ENCODE results near the gene GFOD2. TPM values are rescaled to one million over a fixed set of nuclear protein-coding genes. Genes with fewer than 3 reads are reported as not detected.
"Not testable (repeated sequence)": the region's sequence is repeated elsewhere in the genome, so short reads cannot be mapped to it uniquely, and the experiment has no call there.

GFOD2 gene
- polyA plus RNA-seq, 3 donors = 8.7 to 13.3 (median 13.1) TPM

DNA sequence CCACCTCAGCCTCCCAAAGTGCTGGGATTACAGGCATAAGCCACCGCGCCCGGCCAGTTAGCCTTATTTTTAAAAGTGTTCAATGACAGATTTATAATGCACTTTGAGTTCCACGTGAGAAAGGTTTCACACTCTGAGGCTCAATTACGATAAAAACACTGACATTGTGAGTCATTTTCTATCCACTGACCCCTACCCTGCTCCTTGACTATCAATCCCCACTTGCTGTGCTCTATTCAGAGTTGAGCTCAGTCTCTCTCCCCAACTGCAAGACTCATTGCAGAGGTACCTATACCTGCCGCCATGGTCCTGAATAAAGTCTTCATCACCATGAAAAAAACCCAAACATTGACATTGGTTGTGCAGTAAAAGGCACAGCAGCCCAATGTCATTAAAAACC lies 8.5 kb downstream of the GFOD2 start:
- 89 to 95% (median 93%) methylated on average over 6 of the region's 6 CpGs for WGBS, 3 donors
- H3K27ac ChIP-seq (ENCODE audit: low read depth, low read length) = no peak overlapping the region

GRCh38 chr16:67709050-67709449 lies 10.1 kb downstream of the GFOD2 start:
- H3K27ac ChIP-seq (ENCODE audit: low read depth, low read length) = no peak overlapping the region
- 92 to 96% (median 96%) methylated on average over 1 of the region's 1 CpG for WGBS, 3 donors

DNA sequence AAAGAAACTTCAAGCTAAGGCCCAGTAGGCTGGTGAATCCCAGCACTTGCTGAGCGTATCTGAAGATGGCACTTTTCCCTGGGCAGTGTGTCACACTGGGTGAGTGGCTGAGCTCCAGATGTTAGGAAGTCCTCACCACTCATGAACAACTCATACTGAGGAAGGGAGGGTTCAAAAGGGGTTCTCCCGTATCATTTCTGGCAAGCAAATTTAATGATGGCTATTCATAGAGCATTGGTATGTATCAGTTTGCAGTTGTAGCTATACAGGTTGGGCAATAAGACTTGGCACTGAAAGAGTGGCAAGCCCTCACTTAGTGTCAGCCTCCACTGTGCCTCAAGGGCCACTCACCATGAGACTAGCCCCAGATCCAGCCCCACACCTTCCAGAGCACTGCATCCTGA lies 10.7 kb downstream of the GFOD2 start:
- no peak overlapping the region for H3K27ac ChIP-seq (ENCODE audit: low read depth, low read length)
- WGBS, 3 donors = 54 to 85% (median 63%) methylated on average over 2 of the region's 2 CpGs

DNA sequence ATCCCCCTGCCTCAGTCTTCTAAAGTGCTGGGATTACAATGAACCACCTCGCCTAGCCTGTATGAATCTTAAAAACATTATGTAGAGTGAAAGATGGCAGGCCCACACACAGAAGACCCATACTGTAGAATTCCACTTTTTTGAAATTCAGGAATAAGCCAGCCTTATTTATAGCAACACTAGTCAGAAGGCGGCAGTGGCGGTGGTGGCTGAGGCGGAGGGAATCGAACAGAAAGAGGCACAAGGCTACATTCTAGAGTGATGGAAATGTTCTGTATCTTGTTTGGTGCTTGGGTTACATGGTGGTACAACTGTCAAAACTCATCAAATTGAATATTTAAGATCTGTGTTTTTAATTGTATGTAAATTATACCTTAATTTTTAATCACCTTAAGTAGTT lies 11.3 kb downstream of the GFOD2 start:
- H3K27ac ChIP-seq (ENCODE audit: low read depth, low read length) = no peak overlapping the region
- 97% methylated on average over 5 of the region's 5 CpGs for WGBS, 3 donors

DNA sequence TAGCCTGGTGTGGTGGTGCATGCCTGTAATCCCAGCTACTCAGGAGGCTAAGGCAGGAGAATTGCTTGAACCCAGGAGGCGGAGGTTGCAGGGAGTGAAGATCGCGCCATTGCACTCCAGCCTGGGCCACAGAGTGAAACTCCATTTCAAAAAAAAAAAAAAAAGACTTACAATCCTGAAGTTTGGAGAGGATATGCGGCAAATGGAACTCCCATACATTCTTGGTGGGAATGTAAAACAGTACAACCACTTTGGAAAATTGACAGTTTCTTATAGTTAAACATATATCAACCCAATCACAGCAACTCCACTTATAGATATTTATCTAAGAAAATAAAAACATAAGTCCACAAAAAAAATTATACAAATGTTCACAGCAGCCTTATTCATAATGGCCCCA lies 11.9 kb downstream of the GFOD2 start:
- WGBS, 3 donors = 88 to 99% (median 96%) methylated on average over 4 of the region's 4 CpGs
- H3K27ac ChIP-seq (ENCODE audit: low read depth, low read length) = no peak overlapping the region

DNA sequence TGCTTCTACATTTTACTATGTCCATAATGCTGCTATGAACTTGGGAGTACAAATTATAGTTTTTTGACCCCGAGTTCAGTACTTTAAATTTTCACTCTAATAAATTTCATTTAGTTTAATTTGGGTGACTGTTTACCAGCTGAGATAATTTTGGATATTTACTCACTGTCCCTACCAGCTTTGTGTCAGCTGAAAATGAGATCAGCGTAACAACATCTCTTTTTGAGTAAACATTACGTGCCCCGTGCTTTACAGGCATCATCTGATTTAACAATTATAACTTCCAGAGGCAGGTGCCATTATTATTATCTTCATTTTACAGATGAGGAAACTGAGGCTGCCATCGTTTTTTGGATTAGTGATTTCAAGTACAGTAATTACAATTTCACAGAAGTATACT lies 15.0 kb downstream of the GFOD2 start:
- WGBS, 3 donors = 80 to 91% (median 90%) methylated on average over 5 of the region's 5 CpGs
- no peak overlapping the region for H3K27ac ChIP-seq (ENCODE audit: low read depth, low read length)

DNA sequence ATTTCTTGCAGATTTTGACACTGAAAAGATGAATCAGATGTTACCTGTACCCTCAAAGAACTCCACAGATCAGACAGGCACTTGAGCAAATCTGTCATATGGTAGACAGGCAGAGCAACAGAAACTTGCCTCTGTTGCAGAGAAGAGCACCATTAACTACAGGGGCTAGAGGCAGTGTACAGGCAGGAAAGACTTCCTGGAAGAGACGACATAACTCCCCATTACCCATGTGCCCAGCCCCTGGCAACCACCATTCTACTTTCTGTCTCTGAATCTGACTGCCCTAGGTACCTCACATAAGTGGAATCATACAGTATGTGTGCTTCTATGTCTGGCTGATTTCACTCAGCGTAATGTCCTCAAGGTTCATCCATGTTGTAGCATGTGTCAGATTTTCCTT lies 15.5 kb downstream of the GFOD2 start:
- 63 to 77% (median 72%) methylated on average over 2 of the region's 2 CpGs for WGBS, 3 donors
- no peak overlapping the region for H3K27ac ChIP-seq (ENCODE audit: low read depth, low read length)

GRCh38 chr16:67702130-67702529 lies 17.0 kb downstream of the GFOD2 start:
- WGBS, 3 donors = 94 to 95% (median 95%) methylated on average over 4 of the region's 4 CpGs
- no peak overlapping the region for H3K27ac ChIP-seq (ENCODE audit: low read depth, low read length)

DNA sequence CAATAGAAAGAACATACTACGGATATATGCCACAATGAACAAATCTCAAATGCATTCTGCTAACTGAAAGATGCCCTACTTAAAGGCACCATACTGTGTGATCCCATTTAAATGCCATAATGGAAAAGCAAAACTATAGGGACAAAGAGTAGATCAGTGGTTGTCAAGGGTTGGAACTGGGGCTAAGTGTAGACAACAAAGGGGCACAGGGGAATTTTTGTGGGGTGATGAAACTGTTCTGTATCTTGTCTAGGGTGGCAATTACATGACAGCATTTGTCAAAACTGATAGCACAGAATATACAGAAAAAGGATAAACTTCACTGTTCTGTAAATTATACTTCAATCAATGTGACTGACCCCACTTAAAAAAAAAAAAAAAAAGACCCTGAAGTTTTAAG lies 17.7 kb downstream of the GFOD2 start:
- 89 to 93% (median 89%) methylated on average over 1 of the region's 1 CpG for WGBS, 3 donors
- no peak overlapping the region for H3K27ac ChIP-seq (ENCODE audit: low read depth, low read length)

GRCh38 chr16:67699265-67699664 lies 19.9 kb downstream of the GFOD2 start:
- H3K27ac ChIP-seq (ENCODE audit: low read depth, low read length) = no peak overlapping the region
- 86 to 99% (median 90%) methylated on average over 7 of the region's 7 CpGs for WGBS, 3 donors

- 60 to 86% (median 79%) methylated on average over 4 of the region's 4 CpGs for WGBS, 3 donors
- no peak overlapping the region for H3K27ac ChIP-seq (ENCODE audit: low read depth, low read length)
Observed at GRCh38 chr16:67697422-67698185, 21.5 kb downstream of the GFOD2 start.

DNA sequence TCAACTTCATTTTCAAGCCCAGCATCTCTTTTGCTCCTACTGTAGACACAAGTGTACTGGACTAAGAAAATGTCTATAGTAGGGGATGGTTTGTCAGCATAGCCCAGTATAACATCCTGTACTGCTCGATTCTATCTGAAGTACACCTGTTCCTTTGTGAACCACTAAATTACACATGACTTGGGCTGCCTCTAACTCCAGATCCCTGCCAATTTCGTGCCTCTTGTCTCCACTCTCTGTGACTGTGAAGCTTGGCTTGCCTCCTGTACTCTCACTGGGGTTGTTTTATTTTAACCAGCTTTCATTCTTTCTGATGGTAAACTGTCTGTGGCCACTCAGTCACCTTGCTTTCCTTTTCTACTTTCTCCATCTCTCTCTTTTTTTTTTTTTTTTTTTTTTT lies 24.5 kb downstream of the GFOD2 start:
- WGBS, 3 donors = 69 to 82% (median 69%) methylated on average over 2 of the region's 2 CpGs
- H3K27ac ChIP-seq (ENCODE audit: low read depth, low read length) = no peak overlapping the region

GRCh38 chr16:67693517-67694285 lies 25.4 kb downstream of the GFOD2 start:
- WGBS, 3 donors = 80 to 96% (median 85%) methylated on average over 8 of the region's 8 CpGs
- H3K27ac ChIP-seq (ENCODE audit: low read depth, low read length) = not testable (repeated sequence)

GRCh38 chr16:67685388-67686112 lies 33.6 kb downstream of the GFOD2 start:
- H3K27ac ChIP-seq (ENCODE audit: low read depth, low read length) = no peak overlapping the region
- WGBS, 3 donors = 80 to 84% (median 81%) methylated on average over 17 of the region's 17 CpGs

DNA sequence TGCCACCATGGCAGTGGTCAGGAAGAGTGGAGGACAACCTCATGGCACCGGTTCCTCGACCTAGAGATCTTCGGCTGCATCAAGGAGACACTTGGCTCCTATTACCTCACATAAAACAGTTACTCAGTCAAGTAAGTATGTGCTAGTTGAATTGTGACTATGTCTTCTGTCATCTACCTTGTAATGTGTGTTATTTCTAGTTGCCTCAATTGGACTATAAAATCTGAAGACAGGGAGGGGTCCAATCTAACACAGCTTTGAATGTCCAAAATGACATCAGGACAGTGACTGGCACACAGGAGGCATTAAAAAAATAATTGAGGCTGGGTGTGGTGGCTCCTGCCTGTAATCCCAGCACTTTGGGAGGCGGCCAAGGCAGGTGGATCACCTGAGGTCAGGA lies 35.3 kb downstream of the GFOD2 start:
- 88 to 99% (median 99%) methylated on average over 4 of the region's 4 CpGs for WGBS, 3 donors
- no peak overlapping the region for H3K27ac ChIP-seq (ENCODE audit: low read depth, low read length)

GRCh38 chr16:67679935-67680897 lies 38.9 kb downstream of the GFOD2 start:
- 91 to 96% (median 92%) methylated on average over 10 of the region's 10 CpGs for WGBS, 3 donors
- H3K27ac ChIP-seq (ENCODE audit: low read depth, low read length) = no peak overlapping the region

DNA sequence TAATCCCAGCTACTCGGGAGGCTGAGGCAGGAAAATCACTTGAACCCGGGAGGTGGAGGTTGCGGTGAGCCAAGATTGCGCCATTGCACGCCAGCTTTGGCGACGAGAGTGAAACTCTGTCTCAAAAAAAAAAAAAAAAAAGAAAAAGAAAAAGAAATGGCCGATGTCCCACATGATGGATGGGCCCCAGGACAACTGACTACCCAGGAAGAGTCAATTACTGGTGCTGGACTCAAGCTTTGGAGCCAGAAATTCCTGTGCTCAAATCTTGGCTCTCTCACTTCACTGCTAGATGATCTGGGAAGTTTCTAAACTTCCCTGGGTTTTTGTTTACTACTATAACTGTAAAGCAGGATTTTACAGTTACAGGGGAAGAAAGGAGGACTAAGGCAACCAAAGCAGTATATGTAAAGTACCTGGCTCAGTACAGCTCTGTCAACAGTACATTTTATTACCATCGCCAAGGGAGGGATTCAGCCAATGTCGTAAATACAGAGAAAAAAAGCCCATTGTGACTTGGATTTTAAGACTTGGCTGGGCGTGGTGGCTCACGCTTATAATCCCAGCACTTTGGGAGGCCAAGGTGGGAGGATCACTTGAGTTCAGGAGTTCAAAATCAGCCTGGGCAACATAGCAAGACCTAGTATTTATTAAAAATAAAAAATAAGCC lies 40.6 kb downstream of the GFOD2 start:
- 64 to 83% (median 73%) methylated on average over 12 of the region's 12 CpGs for WGBS, 3 donors
- H3K27ac ChIP-seq (ENCODE audit: low read depth, low read length) = no peak overlapping the region

- WGBS, 3 donors = 85 to 100% (median 93%) methylated on average over 1 of the region's 1 CpG
- H3K27ac ChIP-seq (ENCODE audit: low read depth, low read length) = no peak overlapping the region
Observed at GRCh38 chr16:67677712-67678111, 41.4 kb downstream of the GFOD2 start.

Data from adipose tissue (tissue), 3 donors.